CD4-positive, alpha-beta T cell treated with Interleukin-6 at 100 ng/mL for 8 hours (primary cell): ENCODE data around the gene HMCN1.

ENCODE experiments used
- DNase-seq: peaks from one replicate; pipeline ENCODE4 v3.0.0-alpha.2; 2020; ENCODE audit warnings: mixed read lengths, low spot score

The HMCN1 gene

GRCh38 chr1:186030453-186030852 is 296.3 kb downstream of the HMCN1 start:
- no peak for DNase-seq

- no peak for DNase-seq
Measured at GRCh38 chr1:186033847-186034271, 299.7 kb downstream of the HMCN1 start.

GRCh38 chr1:186042230-186042629 is 308.0 kb downstream of the HMCN1 start:
- DNase-seq = no peak

- DNase-seq = no peak
Measured at GRCh38 chr1:186043296-186043695, 309.1 kb downstream of the HMCN1 start.

GRCh38 chr1:186044079-186044685 is 310.0 kb downstream of the HMCN1 start:
- no peak for DNase-seq

GRCh38 chr1:186046437-186047211 is 312.4 kb downstream of the HMCN1 start:
- no peak for DNase-seq

GRCh38 chr1:186050360-186050759 is 316.2 kb downstream of the HMCN1 start:
- DNase-seq = no peak

- no peak for DNase-seq
Measured at GRCh38 chr1:186054003-186054402, 319.8 kb downstream of the HMCN1 start.

GRCh38 chr1:186054932-186055331 is 320.7 kb downstream of the HMCN1 start:
- no peak for DNase-seq

- no peak for DNase-seq
Measured at GRCh38 chr1:186055846-186056245, 321.7 kb downstream of the HMCN1 start.

GRCh38 chr1:186057086-186057485 is 322.9 kb downstream of the HMCN1 start:
- DNase-seq = no peak

- DNase-seq = no peak
Measured at GRCh38 chr1:186059311-186059710, 325.1 kb downstream of the HMCN1 start.

- DNase-seq = no peak
Measured at GRCh38 chr1:186059752-186060151, 325.6 kb downstream of the HMCN1 start.

GRCh38 chr1:186060226-186060625 is 326.0 kb downstream of the HMCN1 start:
- no peak for DNase-seq

- no peak for DNase-seq
Measured at GRCh38 chr1:186063091-186063657, 329.0 kb downstream of the HMCN1 start.

- no peak for DNase-seq
Measured at GRCh38 chr1:186066411-186066810, 332.2 kb downstream of the HMCN1 start.

- no peak for DNase-seq
Measured at GRCh38 chr1:186073697-186074096, 339.5 kb downstream of the HMCN1 start.

GRCh38 chr1:186076006-186076405 is 341.8 kb downstream of the HMCN1 start:
- DNase-seq = no peak

GRCh38 chr1:186078245-186078644 is 344.1 kb downstream of the HMCN1 start:
- DNase-seq = no peak

- no peak for DNase-seq
Measured at GRCh38 chr1:186079084-186079684, 345.0 kb downstream of the HMCN1 start.

GRCh38 chr1:186082235-186082937 is 348.2 kb downstream of the HMCN1 start:
- DNase-seq = no peak

- DNase-seq = no peak
Measured at GRCh38 chr1:186086583-186086982, 352.4 kb downstream of the HMCN1 start.
